ENCODE results near the gene PPP1R13L. TPM values are rescaled to one million over a fixed set of nuclear protein-coding genes. Genes with fewer than 3 reads are reported as not detected.

The PPP1R13L gene
- total RNA-seq, 2 experiments from 2014 or later = 7.8 to 15.5 TPM

DNA sequence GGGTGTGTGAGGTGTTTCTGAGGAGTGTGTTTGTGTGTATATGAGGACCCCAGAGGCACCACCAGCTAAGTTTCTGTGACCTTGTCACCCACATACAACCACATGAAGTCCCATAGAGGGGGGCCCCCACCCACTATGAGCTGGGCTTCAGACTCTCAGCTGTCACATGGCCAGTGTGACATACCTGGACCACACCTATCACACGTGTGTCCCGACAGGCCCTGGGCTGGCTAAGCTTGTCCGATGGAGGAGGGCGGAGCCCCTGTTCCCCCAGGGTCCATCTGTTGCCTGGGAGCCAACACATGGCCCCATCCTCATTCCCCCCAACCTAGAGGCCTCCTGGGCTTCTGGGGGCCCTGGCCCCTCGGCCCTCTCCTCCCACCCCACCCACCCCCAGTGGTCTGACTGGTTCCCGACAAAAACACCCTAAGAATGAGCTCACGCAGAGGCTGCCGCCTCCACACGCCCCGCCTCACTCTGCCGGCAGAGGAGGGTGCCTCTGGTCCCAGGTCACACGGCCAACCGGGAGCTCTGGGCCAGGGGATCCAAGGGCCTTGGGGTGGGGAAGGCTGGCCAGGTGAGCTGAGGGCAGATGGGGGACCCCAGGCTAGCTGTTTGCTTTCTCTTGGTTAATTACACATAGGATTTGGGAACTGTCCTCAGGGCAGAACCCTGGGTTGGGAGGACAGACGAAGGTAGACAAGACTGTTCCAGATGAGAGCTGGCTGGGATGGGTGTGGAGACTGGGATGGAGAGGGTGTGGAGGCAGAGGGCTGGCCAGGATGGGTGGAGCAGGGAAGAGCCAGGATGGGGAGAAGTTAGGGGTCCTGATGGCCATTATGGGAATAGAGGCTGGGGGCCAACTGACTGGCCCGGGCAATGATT lies 60.0 kb downstream of the PPP1R13L start:
- TF ChIP-seq EZH2phosphoT487 (IDR thresholded peaks at IDR 0.05; ENCODE audit: borderline replicate concordance, low read depth, low read length) = no peak
- TF ChIP-seq, protein P1, sequence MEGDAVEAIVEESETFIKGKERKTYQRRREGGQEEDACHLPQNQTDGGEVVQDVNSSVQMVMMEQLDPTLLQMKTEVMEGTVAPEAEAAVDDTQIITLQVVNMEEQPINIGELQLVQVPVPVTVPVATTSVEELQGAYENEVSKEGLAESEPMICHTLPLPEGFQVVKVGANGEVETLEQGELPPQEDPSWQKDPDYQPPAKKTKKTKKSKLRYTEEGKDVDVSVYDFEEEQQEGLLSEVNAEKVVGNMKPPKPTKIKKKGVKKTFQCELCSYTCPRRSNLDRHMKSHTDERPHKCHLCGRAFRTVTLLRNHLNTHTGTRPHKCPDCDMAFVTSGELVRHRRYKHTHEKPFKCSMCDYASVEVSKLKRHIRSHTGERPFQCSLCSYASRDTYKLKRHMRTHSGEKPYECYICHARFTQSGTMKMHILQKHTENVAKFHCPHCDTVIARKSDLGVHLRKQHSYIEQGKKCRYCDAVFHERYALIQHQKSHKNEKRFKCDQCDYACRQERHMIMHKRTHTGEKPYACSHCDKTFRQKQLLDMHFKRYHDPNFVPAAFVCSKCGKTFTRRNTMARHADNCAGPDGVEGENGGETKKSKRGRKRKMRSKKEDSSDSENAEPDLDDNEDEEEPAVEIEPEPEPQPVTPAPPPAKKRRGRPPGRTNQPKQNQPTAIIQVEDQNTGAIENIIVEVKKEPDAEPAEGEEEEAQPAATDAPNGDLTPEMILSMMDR (conservative IDR thresholded peaks at IDR 0.05; ENCODE audit: low read length) = no peak

DNA sequence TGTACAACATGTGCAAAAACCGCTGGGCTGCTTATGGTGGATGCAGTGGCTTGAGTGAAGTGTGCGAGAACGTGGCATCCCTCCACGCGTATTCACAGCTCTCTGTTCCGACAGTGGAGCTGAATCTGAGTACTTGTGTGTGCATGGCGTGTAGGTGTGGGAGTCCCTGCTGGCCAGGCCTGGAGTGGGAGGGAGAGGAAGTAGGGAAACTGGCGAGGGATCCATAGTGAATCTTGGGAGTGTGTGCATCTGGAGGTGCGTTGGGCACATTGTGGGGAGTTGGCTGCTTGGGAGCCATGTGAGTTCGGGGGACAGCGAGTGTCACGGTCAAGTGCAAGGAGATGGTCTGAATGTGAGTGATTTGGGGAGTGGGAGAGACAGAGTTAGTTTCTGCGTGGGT lies 62.0 kb downstream of the PPP1R13L start:
- no peaks in the 10 kb centered on the region for H3K36me3 ChIP-seq (ENCODE audit: insufficient read depth, low read length)
- H3K27ac ChIP-seq (ENCODE audit: low read depth, low read length, poor library complexity, severe bottlenecking) = no peak overlapping the region
- H3K9me2 ChIP-seq (ENCODE audit: insufficient read depth, low read length) = no peaks in the 10 kb centered on the region
- TF ChIP-seq, protein P1 (conservative IDR thresholded peaks at IDR 0.05; ENCODE audit: low read length) = no peak
- no peak for TF ChIP-seq EZH2phosphoT487 (IDR thresholded peaks at IDR 0.05; ENCODE audit: borderline replicate concordance, low read depth, low read length)
- H3K4me1 ChIP-seq (ENCODE audit: insufficient read depth, low read length, poor library complexity, severe bottlenecking) = peaks cover 8% of the 10 kb centered on the region
- no peak overlapping the region for H2AFZ ChIP-seq (ENCODE audit: low read length)
- no peaks in the 10 kb centered on the region for H4K20me1 ChIP-seq (ENCODE audit: insufficient read depth, low read length)
- CTCF ChIA-PET (ENCODE audit: unreplicated experiment) = interaction anchor here (0.6 kb wide), 1 partner anchor 129 kb away, joined by 3 read pairs; no protein-coding TSS in a partner anchor
- no peaks in the 10 kb centered on the region for H3K79me2 ChIP-seq (ENCODE audit: insufficient read depth, low read depth, low read length)
- no peak for DNase-seq (ENCODE audit: low spot score)
- no TSS peak for BruUV-seq (replicated peaks)
- no peaks in the 10 kb centered on the region for H3K9me3 ChIP-seq (ENCODE audit: low read length)
- POLR2A ChIA-PET = no interaction called here
- no peak overlapping the region for H3K4me2 ChIP-seq (ENCODE audit: low read length)
- intact Hi-C loops (cut with micrococcal nuclease; ENCODE audit: unreplicated experiment) = no loop called here
- no peak overlapping the region for H3K4me3 ChIP-seq (ENCODE audit: low read depth, low read length, poor library complexity, severe bottlenecking)

More for the DNA sequence above, 60.0 kb downstream of the PPP1R13L start:
- Histone ChIP-seq H3K79me2 (ENCODE audit: insufficient read depth, low read depth, low read length) (no peaks in the 10 kb centered on the region), H3K36me3 (ENCODE audit: insufficient read depth, low read length) (no peaks in the 10 kb centered on the region), H3K4me1 (ENCODE audit: insufficient read depth, low read length, poor library complexity, severe bottlenecking) (peaks cover 3% of the 10 kb centered on the region), H3K4me3 (ENCODE audit: low read depth, low read length, poor library complexity, severe bottlenecking) (no peak overlapping the region), H4K20me1 (ENCODE audit: insufficient read depth, low read length) (no peaks in the 10 kb centered on the region), H3K27ac (ENCODE audit: low read depth, low read length, poor library complexity, severe bottlenecking) (no peak overlapping the region), H3K4me2 (ENCODE audit: low read length) (no peak overlapping the region), H2AFZ (ENCODE audit: low read length) (no peak overlapping the region), H3K9me3 (ENCODE audit: low read length) (no peaks in the 10 kb centered on the region), H3K9me2 (ENCODE audit: insufficient read depth, low read length) (no peaks in the 10 kb centered on the region)
- BruUV-seq (replicated peaks) = no TSS peak
- DNase-seq (ENCODE audit: low spot score) = no peak
- CTCF ChIA-PET (ENCODE audit: unreplicated experiment) = no interaction called here
- POLR2A ChIA-PET = no interaction called here
- intact Hi-C loops (cut with micrococcal nuclease; ENCODE audit: unreplicated experiment) = no loop called here

- Histone ChIP-seq H3K9me3 (ENCODE audit: low read length) (no peaks in the 10 kb centered on the region), H3K79me2 (ENCODE audit: insufficient read depth, low read depth, low read length) (no peaks in the 10 kb centered on the region), H3K27ac (ENCODE audit: low read depth, low read length, poor library complexity, severe bottlenecking) (no peak overlapping the region), H3K4me1 (ENCODE audit: insufficient read depth, low read length, poor library complexity, severe bottlenecking) (peaks cover 8% of the 10 kb centered on the region), H3K4me3 (ENCODE audit: low read depth, low read length, poor library complexity, severe bottlenecking) (peak overlapping the region; percentile 56), H3K9me2 (ENCODE audit: insufficient read depth, low read length) (no peaks in the 10 kb centered on the region), H3K4me2 (ENCODE audit: low read length) (peak overlapping the region; percentile 58), H2AFZ (ENCODE audit: low read length) (no peak overlapping the region), H3K36me3 (ENCODE audit: insufficient read depth, low read length) (no peaks in the 10 kb centered on the region), H4K20me1 (ENCODE audit: insufficient read depth, low read length) (no peaks in the 10 kb centered on the region)
- no peak for DNase-seq (ENCODE audit: low spot score)
- BruUV-seq (replicated peaks) = no TSS peak
- no peak for TF ChIP-seq EZH2phosphoT487 (IDR thresholded peaks at IDR 0.05; ENCODE audit: borderline replicate concordance, low read depth, low read length)
- TF ChIP-seq, protein P1 (conservative IDR thresholded peaks at IDR 0.05; ENCODE audit: low read length) = no peak
- ChIA-PET CTCF (ENCODE audit: unreplicated experiment) (no interaction called here), POLR2A (no interaction called here)
- intact Hi-C loops (cut with micrococcal nuclease; ENCODE audit: unreplicated experiment) = no loop called here
These were observed 63.9 kb downstream of the PPP1R13L start for GRCh38 chr19:45340899-45341453.

Measured in OCI-LY7 (cell line).